Omental fat pad (tissue), 4 donors: ENCODE data around the gene CBX1. TPM values are rescaled to one million over a fixed set of nuclear protein-coding genes. Genes with fewer than 3 reads are reported as not detected.
A peak's percentile ranks its signal among the peaks of the same experiment; 100 is the strongest.

Experiments used
- ATAC-seq: fragments of 150-250 bp; one replicate; pipeline ENCODE4 v1.9.1; 2016; ENCODE audit warnings: mild to moderate bottlenecking, moderate library complexity; ENCODE audit not compliant: low FRiP score
- DNase-seq: peaks from one replicate; pipeline ENCODE4 v3.0.0-alpha.2; 2019; ENCODE audit warnings: low spot score
- total RNA-seq, 4 donors: library from RNA; depleted of rRNA; stranded (reverse); fragments of >200 nt; gene quantifications; one replicate each; pipeline ENCODE4 v1.1.0, GENCODE V29; 2016
- TF ChIP-seq, protein P1 (sequence below), 3 donors: fragments of 450-650 bp; IDR thresholded peaks; one replicate each; pipeline ENCODE4 v1.5.1; 2016 to 2017; ENCODE audit warnings: antibody characterized with exemption in 3 of 3, mild to moderate bottlenecking in 3 of 3, moderate library complexity in 2 of 3

CBX1 gene
- total RNA-seq, 4 donors from 2014 or later = 16.0 to 28.9 (median 24.1) TPM

DNA sequence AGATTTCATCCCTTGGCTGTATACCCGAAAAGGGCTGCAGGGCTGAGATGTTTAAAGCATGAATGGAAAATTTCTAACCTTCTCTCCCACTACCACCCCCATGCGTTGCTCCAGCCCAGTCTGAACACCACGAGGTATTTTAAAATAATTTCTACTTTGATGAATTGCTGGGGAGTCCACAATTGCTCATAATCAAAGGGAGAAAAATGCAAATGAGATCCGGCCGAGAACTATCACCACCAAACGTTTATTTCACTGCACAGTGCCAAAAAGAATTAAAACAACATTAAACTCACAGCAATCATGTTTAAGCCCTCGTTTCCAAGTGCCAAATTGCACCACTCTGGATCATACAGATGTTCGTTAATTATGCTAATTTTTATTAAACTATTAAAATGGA lies 43.0 kb upstream of the CBX1 start:
- no peak for DNase-seq
- TF ChIP-seq, protein P1, sequence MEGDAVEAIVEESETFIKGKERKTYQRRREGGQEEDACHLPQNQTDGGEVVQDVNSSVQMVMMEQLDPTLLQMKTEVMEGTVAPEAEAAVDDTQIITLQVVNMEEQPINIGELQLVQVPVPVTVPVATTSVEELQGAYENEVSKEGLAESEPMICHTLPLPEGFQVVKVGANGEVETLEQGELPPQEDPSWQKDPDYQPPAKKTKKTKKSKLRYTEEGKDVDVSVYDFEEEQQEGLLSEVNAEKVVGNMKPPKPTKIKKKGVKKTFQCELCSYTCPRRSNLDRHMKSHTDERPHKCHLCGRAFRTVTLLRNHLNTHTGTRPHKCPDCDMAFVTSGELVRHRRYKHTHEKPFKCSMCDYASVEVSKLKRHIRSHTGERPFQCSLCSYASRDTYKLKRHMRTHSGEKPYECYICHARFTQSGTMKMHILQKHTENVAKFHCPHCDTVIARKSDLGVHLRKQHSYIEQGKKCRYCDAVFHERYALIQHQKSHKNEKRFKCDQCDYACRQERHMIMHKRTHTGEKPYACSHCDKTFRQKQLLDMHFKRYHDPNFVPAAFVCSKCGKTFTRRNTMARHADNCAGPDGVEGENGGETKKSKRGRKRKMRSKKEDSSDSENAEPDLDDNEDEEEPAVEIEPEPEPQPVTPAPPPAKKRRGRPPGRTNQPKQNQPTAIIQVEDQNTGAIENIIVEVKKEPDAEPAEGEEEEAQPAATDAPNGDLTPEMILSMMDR (IDR thresholded peaks at IDR 0.05) = no peak
- ATAC-seq = peak; percentile 41

DNA sequence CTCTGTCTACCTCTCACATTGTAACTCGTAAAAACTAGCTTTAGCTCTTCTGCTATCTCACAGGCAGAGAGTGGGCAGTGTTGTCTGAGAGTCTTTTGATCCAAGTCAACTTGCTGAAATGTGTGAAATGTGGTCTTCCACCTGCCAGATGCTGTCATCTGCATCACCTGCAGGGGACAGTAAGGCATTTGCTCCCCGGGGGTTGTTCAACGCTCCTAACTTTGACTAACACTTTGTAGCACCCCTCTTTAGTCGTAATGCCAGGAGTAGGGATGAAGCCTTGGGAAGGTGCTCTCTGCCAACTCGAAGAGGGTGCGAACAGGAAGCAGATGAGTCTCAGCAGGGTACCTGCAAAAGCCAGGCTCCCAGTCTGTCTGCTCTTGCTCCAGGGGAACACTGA lies 42.4 kb upstream of the CBX1 start:
- DNase-seq = no peak
- no peak for ATAC-seq
- TF ChIP-seq, protein P1 (IDR thresholded peaks at IDR 0.05) = no peak

DNA sequence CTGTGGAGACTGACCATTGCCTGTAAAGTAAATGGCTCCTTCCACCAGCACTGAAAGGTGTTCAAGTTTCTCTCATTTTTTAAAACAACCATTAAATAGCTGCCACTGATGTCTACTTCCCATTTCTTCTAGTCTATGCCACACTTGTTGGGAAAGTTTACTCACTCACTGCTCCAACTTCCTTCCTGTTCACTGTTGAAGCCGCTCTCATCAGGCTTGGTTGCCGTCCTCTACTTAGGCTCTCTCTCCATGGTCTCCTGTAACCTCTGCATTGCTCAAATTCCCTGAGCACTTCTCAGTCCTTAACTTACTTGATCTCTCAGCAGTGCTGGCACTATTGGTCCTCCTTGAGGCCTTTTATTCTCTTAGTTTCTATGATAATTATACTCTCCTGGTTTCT lies 38.7 kb upstream of the CBX1 start:
- no peak for ATAC-seq
- TF ChIP-seq, protein P1 (IDR thresholded peaks at IDR 0.05) = no peak
- no peak for DNase-seq

DNA sequence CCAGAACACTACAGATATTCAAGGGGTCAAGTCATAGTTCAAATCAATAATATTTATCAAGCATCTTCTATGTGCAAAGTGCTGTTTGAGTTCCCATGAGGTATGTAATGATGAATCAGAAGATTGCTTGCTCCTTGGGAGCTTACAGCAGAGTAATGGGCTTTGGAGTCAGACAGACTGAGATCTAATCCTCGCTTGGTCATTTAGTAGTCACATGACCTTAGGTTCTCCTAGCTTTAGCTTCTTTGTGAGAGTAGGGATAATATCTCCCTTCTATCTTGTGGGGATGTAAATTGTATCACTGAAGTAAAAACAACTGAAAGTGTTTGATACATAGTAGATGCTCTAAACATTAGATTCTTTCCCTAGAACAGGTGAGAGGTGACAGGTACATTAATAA lies 36.4 kb upstream of the CBX1 start:
- ATAC-seq (no peak), DNase-seq (no peak)
- TF ChIP-seq, protein P1 (IDR thresholded peaks at IDR 0.05) = no peak

DNA sequence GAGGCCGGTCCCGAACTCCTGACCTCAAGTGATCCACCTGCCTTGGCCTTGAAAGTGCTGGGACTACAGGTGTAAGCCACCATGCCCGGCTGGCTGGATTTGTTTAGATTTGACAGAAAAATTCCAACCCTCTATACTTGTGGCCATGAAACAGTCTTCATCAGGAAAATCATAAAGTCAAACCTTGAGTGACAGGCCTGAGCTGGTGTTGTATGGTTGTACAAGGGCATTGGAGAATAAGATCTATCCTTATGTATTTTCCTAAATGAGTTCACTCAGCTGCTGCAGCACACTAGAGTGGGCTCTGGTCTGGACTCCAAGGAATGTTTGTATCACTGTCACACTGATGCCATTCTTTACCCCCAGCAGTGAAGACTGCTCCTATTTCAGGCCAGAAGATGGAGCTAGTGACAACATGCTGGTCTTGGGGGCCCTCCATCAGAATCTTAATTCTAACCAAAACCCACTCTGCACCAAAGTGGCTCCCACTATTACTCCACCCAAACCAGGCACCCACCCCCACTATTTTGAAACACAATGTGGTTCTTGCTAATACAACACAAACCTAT lies 33.7 kb upstream of the CBX1 start:
- ATAC-seq (no peak), DNase-seq (no peak)
- TF ChIP-seq, protein P1 (IDR thresholded peaks at IDR 0.05) = no peak

DNA sequence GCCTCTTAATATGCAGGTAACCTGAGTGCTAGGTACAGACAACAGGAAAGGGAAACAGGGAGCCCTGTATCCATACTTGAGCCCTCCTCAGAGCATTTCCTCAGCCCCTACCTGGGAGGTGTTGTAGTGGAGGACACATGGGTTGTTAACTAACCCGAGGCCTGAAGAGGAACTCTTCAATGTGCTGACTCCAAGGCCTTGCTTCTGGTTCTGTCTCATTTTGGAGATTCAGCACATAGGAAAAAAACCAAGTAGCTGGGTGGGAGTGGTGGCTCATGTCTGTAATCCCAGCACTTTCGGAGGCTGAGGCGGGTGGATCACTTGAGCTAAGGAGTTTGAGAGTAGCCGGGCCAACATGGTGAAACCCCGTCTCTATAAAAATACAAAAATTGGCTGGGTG lies 31.1 kb upstream of the CBX1 start:
- no peak for DNase-seq
- no peak for ATAC-seq

More for the DNA sequence above, 31.1 kb upstream of the CBX1 start:
- TF ChIP-seq, protein P1 (IDR thresholded peaks at IDR 0.05) = no peak
